HG03354 (cell line): ENCODE results near the gene TBC1D7.

ENCODE experiments used
- ATAC-seq: cut with Tn5 transposase; IDR thresholded peaks from one replicate; pipeline ENCODE4 v1.9.1; 2021; ENCODE audit warnings: mild to moderate bottlenecking; ENCODE audit not compliant: unreplicated experiment, poor library complexity, severe bottlenecking

TBC1D7 gene

DNA sequence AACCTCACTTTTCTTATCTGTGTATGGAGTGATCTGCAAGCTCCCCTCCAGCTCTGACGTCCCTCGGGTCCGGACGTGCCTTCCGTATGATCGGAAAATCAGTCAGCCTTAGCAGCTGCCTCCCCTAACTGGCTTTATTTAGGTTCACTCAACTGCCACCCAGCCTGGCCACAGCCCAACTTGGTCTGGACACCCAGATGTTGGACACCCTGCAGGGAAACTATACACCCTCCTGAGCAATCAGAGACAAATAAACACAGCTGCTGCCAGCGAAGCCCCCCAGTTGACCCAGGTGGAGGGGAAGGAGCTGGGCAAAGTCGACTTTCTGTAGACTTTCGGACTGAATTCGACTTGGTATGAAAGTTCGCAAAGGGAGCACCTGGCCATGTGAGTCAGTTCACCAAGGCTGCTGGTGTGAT is 28.9 kb downstream of the TBC1D7 start:
- no peak for ATAC-seq

DNA sequence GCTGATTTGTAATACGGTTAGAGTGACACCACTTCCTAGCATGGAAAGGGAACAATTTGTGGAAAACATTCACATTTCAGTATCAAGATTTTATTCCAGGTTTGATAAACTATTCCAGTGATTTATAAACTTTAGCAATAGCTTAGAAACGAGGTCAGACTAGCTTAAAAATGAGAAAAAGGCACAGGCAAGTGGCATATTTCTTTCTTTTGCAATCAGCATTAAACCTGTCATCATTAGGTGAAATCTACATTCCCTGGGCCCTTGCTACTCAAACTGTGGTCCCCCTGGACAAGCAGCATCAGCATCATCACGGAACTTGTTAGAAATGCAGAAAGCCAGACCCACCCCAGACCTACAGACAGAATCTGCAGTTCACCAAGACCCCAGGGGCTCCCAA is 29.9 kb downstream of the TBC1D7 start:
- no peak for ATAC-seq

DNA sequence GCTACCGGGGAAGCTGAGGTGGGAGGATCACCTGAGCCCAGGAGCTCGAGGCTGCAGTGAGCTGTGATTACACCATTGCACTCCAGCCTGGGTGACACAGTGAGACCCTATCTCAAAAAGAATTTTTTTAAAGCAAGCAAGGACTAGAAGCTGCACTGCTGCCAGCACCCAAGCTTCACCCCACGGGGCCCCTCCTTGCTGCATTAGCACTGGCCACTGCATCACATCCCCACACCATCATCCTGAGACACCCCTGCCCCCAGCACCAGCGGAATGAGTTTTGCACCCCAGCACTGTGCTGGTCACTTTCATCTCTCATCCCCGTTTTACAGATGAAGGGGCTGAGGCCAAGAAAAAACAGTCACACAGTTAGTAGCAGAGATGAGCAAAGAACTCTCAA is 30.9 kb downstream of the TBC1D7 start:
- no peak for ATAC-seq

DNA sequence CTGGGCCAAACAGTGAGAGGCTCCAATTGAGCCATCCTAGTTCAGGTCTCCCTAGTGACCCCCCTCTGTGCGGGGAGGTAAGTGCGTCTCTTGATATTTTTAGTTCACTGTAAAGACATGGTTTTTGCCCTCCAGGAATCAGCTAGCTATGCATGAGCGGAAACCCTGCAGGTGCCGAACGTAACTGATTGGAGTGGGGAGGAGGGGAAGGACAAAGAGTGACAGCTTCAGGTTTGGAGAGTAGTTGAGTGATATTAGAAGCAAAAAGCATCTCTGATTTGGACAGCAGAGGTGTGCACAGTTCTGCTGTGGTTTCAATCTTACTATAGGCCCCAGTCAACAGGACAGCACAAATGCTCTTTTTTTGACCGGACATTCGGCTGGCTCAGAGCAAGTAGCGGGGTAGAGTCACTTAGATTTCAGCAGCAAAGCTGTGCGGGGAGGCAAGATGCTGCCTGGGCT is 31.8 kb downstream of the TBC1D7 start:
- no peak for ATAC-seq

DNA sequence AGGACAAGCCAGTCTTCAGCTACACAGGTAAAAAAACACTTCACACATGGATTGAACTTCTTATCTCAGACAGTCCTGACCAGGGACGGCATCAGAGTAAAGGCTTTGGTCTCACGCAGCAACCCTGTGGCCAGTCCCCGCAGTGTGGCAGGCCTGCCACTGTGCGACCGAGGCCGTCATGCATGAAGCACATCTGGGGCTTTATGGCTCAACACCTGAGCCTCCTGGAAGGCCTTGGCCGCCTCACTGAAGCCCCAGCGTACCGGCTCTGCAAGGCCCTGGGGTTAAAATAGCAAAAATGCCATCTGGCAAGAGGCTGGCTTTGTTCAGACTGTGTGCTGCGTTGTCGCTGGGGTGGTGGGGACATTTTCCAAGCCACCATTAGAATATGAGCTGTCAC is 32.8 kb downstream of the TBC1D7 start:
- ATAC-seq = no peak

GRCh38 chr6:13294499-13295069 is 33.8 kb downstream of the TBC1D7 start:
- no peak for ATAC-seq

DNA sequence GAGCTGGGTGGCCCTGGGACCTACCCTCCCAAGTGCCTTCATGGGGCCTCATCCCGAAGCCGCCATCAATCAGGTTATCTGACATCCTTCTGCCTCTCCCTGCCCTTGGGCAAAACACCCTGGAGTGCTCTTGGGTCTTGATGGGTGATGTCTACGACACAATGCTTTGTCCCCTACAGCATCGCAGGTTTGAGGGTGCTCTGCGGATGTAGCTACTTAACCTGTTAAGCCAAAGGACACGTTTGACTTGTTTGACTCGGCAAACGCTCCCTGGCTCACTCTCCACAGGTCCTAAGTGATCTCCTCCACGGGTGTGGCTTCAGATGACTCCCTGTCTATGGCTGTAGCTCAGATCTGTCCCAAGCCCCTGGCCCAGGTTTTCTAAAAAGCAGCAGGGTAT is 35.6 kb downstream of the TBC1D7 start:
- no peak for ATAC-seq

- no peak for ATAC-seq
These were observed 38.0 kb downstream of the TBC1D7 start for GRCh38 chr6:13290335-13290734.

GRCh38 chr6:13289789-13290318 is 38.5 kb downstream of the TBC1D7 start:
- no peak for ATAC-seq

GRCh38 chr6:13288969-13289391 is 39.4 kb downstream of the TBC1D7 start:
- ATAC-seq = no peak

GRCh38 chr6:13288481-13288880 is 39.9 kb downstream of the TBC1D7 start:
- ATAC-seq = no peak

- no peak for ATAC-seq
These were observed 41.2 kb downstream of the TBC1D7 start for GRCh38 chr6:13287104-13287503.

- ATAC-seq = no peak
These were observed 42.2 kb downstream of the TBC1D7 start for GRCh38 chr6:13286181-13286580.

DNA sequence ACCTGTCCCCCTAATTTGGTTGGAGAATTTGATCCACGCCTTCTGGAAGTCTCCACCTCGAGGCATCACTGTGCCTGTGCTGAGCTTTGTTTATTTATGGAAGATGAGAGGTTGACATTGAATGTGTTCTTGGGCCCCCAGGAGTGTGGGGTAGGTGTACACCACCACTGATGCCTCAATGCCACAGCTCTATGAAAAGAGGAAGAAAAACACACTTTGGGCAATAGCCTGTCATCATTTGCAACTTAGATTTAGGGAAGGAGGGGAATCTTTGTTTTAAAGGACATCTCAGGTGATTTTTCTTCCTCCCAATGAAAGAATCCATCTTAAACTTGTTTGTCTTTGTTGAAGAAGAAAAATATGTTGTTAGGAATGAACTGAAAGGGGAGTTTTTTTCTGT is 42.6 kb downstream of the TBC1D7 start:
- ATAC-seq = no peak

GRCh38 chr6:13284646-13285045 is 43.7 kb downstream of the TBC1D7 start:
- no peak for ATAC-seq

- ATAC-seq = no peak
These were observed 45.0 kb downstream of the TBC1D7 start for GRCh38 chr6:13283331-13283730.

- ATAC-seq = no peak
These were observed 45.8 kb downstream of the TBC1D7 start for GRCh38 chr6:13282393-13283069.

DNA sequence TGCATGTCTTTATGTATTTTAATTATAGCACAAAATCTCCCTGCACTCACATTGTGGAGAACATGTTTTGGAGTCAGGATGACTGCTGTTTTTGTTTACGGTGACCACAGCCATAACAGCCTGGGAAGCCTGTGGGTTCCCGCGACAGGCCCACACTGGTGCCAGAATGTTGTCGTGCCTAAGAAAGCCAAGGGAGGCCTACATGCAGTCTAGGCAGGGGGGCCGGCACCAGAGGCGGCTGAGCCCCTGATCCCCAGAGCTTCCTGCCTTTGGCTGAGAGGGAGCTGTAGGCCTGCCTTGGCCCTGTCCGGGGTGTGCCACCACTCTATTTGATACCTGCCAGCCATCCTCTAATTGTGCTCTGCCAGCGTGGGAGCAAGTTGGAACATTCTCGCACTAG is 46.7 kb downstream of the TBC1D7 start:
- ATAC-seq = no peak

DNA sequence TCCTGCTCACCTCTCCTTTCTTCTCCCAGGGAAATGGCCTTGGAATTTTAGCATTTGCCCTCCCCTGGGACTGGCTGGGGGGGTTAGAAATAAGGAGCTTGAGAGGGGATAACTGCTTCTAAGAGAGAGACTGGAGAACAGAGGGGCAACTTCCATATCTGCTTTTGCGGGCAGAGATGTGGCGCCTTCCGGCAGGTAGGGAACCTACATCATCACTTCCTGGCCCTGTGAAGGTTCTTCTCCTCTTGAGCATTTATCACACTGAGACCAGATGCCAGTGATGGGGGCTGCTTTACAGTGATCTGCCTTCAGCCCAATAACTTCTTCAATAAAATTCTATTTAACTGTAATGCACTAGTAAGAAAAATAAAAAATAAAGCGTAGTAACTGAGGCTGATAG is 48.1 kb downstream of the TBC1D7 start:
- ATAC-seq = no peak

GRCh38 chr6:13278991-13279390 is 49.3 kb downstream of the TBC1D7 start:
- ATAC-seq = no peak

DNA sequence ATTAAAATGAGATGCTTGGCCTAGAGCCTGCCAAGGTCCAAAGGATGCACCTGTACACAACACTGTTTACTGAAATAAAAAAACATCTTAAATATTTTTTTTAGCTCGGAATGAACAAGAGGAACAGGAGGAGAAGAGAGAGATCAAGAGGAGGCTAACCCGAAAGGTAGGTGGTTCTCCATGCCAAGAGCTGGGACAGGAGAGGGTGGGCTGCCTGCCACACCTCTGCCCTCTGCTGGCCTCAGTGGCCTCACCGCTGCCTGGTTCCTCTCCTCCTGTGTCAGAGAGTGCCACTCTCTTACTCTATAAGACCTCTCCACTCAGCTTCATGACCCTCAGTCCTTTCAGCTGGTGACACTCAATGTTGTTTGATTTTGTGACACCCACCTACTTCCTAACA is 50.2 kb downstream of the TBC1D7 start:
- no peak for ATAC-seq
